Liver (tissue), 3 donors: Measurements from ENCODE around the gene AP1S2.

Experiments used
- EGR1 ChIP-seq, 2 donors: IDR thresholded peaks; 2 replicates each; pipeline ENCODE4 v1.6.1; 2016 to 2018; ENCODE audit warnings: antibody characterized with exemption in 2 of 2, low read depth in 2 of 2
- FOXA1 ChIP-seq: IDR thresholded peaks from 2 replicates; pipeline ENCODE4 v1.6.1; 2016; ENCODE audit warnings: antibody characterized with exemption
- HNF4G ChIP-seq: IDR thresholded peaks from 2 replicates; pipeline ENCODE4 v1.6.1; 2016; ENCODE audit warnings: antibody characterized with exemption
- JUND ChIP-seq, 2 donors: IDR thresholded peaks; 2 replicates each; pipeline ENCODE4 v1.6.1; 2016; ENCODE audit warnings: antibody characterized with exemption in 2 of 2
- MAX ChIP-seq: IDR thresholded peaks from 2 replicates; pipeline ENCODE4 v1.6.1; 2016; ENCODE audit warnings: antibody characterized with exemption
- NR2F2 ChIP-seq: IDR thresholded peaks from 2 replicates; pipeline ENCODE4 v1.6.1; 2016; ENCODE audit warnings: antibody characterized with exemption
- RAD21 ChIP-seq, 2 donors: IDR thresholded peaks; 2 replicates each; pipeline ENCODE4 v1.6.1; 2016; ENCODE audit warnings: antibody characterized with exemption in 2 of 2, mild to moderate bottlenecking in 2 of 2
- REST ChIP-seq: IDR thresholded peaks from 2 replicates; pipeline ENCODE4 v1.6.1; 2016; ENCODE audit warnings: antibody characterized with exemption, mild to moderate bottlenecking
- SP1 ChIP-seq: IDR thresholded peaks from 2 replicates; pipeline ENCODE4 v1.6.1; 2018; ENCODE audit warnings: antibody characterized with exemption, mild to moderate bottlenecking
- TAF1 ChIP-seq: conservative IDR thresholded peaks from 2 replicates; pipeline ENCODE4 v1.6.1; 2016; ENCODE audit warnings: antibody characterized with exemption, mild to moderate bottlenecking
- YY1 ChIP-seq: IDR thresholded peaks from 2 replicates; pipeline ENCODE4 v1.6.1; 2016; ENCODE audit warnings: antibody characterized with exemption, mild to moderate bottlenecking
- TF ChIP-seq, protein P1 (sequence below): fragments of 150-350 bp; IDR thresholded peaks from 2 replicates; pipeline ENCODE4 v1.5.1; 2017; ENCODE audit warnings: improper control_type of control experiment, low read depth, low read length; ENCODE audit not compliant: missing input control
- TF ChIP-seq, protein P2 (sequence below): IDR thresholded peaks from 2 replicates; pipeline ENCODE4 v1.6.1; 2016; ENCODE audit warnings: antibody characterized with exemption
- TF ChIP-seq, protein P3 (sequence below): IDR thresholded peaks from 2 replicates; pipeline ENCODE4 v1.6.1; 2016; ENCODE audit warnings: antibody characterized with exemption
- donor health status: healthy.
- donor health status: healthy.

- TF ChIP-seq, protein P1, sequence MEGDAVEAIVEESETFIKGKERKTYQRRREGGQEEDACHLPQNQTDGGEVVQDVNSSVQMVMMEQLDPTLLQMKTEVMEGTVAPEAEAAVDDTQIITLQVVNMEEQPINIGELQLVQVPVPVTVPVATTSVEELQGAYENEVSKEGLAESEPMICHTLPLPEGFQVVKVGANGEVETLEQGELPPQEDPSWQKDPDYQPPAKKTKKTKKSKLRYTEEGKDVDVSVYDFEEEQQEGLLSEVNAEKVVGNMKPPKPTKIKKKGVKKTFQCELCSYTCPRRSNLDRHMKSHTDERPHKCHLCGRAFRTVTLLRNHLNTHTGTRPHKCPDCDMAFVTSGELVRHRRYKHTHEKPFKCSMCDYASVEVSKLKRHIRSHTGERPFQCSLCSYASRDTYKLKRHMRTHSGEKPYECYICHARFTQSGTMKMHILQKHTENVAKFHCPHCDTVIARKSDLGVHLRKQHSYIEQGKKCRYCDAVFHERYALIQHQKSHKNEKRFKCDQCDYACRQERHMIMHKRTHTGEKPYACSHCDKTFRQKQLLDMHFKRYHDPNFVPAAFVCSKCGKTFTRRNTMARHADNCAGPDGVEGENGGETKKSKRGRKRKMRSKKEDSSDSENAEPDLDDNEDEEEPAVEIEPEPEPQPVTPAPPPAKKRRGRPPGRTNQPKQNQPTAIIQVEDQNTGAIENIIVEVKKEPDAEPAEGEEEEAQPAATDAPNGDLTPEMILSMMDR = no peak
- TF ChIP-seq EGR1 (IDR thresholded peaks at IDR 0.05; ENCODE audit: low read depth in 2 of 2) (no peak), JUND (IDR thresholded peaks at IDR 0.05) (no peak), SP1 (no peak), YY1 (no peak), TAF1 (no peak), RAD21 (IDR thresholded peaks at IDR 0.05) (no peak), REST (no peak), MAX (no peak), FOXA1 (no peak), NR2F2 (no peak), HNF4G (no peak)
- TF ChIP-seq, protein P2, sequence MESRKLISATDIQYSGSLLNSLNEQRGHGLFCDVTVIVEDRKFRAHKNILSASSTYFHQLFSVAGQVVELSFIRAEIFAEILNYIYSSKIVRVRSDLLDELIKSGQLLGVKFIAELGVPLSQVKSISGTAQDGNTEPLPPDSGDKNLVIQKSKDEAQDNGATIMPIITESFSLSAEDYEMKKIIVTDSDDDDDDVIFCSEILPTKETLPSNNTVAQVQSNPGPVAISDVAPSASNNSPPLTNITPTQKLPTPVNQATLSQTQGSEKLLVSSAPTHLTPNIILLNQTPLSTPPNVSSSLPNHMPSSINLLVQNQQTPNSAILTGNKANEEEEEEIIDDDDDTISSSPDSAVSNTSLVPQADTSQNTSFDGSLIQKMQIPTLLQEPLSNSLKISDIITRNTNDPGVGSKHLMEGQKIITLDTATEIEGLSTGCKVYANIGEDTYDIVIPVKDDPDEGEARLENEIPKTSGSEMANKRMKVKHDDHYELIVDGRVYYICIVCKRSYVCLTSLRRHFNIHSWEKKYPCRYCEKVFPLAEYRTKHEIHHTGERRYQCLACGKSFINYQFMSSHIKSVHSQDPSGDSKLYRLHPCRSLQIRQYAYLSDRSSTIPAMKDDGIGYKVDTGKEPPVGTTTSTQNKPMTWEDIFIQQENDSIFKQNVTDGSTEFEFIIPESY = no peak
- TF ChIP-seq, protein P3, sequence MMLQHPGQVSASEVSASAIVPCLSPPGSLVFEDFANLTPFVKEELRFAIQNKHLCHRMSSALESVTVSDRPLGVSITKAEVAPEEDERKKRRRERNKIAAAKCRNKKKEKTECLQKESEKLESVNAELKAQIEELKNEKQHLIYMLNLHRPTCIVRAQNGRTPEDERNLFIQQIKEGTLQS = no peak
These were observed 28.9 kb upstream of the AP1S2 start for GRCh38 chrX:15883540-15883863.
